Measurements from ENCODE around the gene ECEL1.

The ECEL1 gene

DNA sequence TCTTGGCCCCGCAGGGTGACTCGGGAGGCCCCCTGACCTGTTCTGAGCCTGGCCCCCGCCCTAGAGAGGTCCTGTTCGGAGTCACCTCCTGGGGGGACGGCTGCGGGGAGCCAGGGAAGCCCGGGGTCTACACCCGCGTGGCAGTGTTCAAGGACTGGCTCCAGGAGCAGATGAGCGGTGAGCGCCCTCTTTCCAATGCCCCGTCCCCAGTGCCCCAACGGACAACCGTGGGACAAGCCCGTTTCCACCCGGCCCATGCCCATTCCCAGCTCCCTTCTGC lies 35.7 kb upstream of the ECEL1 start:
- H3K4me3 ChIP-seq (ENCODE audit: low read depth, low read length) = no peak overlapping the region
- DNase-seq (ENCODE audit: low read depth) = no peak

GRCh38 chr2:232522623-232523401 lies 35.2 kb upstream of the ECEL1 start:
- no peak for DNase-seq (ENCODE audit: low read depth)
- no peak overlapping the region for H3K4me3 ChIP-seq (ENCODE audit: low read depth, low read length)

- H3K4me3 ChIP-seq (ENCODE audit: low read depth, low read length) = peak overlapping the region; percentile 13
- DNase-seq (ENCODE audit: low read depth) = no peak
These were observed 34.5 kb upstream of the ECEL1 start for GRCh38 chr2:232521959-232522622.

DNA sequence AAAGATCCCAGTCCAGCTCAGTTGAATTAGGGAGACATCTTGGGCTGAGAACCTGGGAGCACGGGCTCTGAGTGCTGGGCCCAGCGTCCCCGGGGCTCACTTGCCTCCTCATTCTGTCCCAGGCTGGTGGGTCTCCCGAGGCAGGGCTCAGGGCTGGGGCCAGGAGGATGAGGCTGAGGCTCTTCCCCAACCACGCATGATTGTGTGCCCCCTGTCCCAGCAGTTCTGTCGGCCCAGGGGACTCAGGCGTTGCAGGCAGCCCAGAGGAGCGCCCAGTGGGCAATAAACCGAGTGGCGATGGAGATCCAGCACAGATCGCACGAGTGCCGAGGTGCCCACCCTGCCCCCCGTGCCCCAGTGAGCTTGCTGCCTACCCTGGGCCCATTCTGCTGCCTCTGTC lies 33.5 kb upstream of the ECEL1 start:
- no peak for DNase-seq (ENCODE audit: low read depth)
- H3K4me3 ChIP-seq (ENCODE audit: low read depth, low read length) = no peak overlapping the region

- H3K4me3 ChIP-seq (ENCODE audit: low read depth, low read length) = no peak overlapping the region
- no peak for DNase-seq (ENCODE audit: low read depth)
These were observed 32.9 kb upstream of the ECEL1 start for GRCh38 chr2:232520489-232520888.

DNA sequence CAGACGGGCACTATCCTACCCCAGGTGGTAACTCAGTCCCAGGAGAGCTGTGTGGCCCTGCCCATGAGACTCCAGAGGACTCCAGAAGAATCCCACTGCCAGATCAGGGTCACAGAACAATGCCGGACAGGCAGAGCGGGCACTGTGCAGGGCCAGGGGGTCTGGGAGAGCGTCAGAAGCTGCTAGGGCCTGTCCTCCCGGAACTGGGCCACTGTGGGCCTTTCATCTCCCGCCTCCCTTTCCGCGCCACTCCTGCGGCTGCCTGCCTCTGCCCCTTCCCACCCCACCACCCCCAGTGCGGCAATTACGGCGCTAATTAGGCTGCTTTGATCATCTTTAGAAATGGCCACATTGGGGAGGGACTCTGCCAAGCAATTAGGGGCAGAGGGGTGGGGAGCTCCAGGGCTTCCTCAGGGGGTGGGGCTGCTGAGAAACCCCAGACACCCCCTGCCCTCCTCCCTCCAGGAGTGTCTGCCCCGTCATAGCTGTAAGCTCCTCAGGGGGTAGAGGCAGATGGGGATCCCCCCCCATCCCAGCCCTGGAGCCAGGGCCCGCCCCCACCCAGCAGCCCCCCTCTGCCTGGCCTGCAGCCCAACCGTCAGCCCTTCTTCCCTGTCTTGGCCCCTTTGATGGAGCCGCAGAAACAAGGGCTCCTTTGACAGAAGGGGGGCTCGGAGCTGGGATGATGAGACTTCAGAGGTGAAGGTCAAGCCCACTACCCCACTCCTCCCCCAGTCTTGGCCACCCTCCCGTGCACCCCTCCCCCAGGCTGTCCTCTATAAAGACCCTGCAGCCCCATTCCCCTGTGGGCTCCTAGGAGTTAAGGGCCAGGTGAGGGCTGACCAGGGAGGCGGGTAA lies 32.2 kb upstream of the ECEL1 start, which contains the start of gene PRSS56:
Gene PRSS56 (plus strand): TSS at position 808 of the 858 bp plus-strand sequence. CDS start 211 bp downstream, outside the sequence.
- H3K4me3 ChIP-seq (ENCODE audit: low read depth, low read length) = no peak within 1 kb of the TSS
- DNase-seq (ENCODE audit: low read depth) = no peak

DNA sequence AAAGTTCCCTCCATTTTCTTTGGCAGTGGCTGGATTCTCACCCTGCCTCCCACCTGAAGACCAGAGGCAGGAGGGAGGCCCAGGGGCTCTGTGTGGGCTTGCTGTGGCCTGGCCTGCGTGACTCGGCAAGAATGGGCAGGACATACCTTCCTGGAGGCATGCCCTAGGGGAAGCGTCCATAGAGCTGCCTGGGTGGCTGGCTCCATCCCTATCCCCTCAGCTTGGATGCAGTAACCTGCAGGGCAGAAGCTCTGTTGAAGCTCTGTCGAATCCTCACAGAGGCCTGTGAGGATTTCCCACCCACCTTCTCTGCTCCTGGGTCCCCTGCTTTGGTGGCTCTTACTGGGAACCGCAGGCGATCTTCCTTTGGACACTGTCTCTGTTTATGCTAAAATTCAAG lies 31.2 kb upstream of the ECEL1 start:
- no peak for DNase-seq (ENCODE audit: low read depth)
- no peak overlapping the region for H3K4me3 ChIP-seq (ENCODE audit: low read depth, low read length)

- no peak for DNase-seq (ENCODE audit: low read depth)
- no peak overlapping the region for H3K4me3 ChIP-seq (ENCODE audit: low read depth, low read length)
These were observed 28.9 kb upstream of the ECEL1 start for GRCh38 chr2:232516551-232516950.

GRCh38 chr2:232515639-232516038 lies 28.0 kb upstream of the ECEL1 start:
- H3K4me3 ChIP-seq (ENCODE audit: low read depth, low read length) = no peak overlapping the region
- no peak for DNase-seq (ENCODE audit: low read depth)

- DNase-seq (ENCODE audit: low read depth) = no peak
- no peak overlapping the region for H3K4me3 ChIP-seq (ENCODE audit: low read depth, low read length)
These were observed 25.7 kb upstream of the ECEL1 start for GRCh38 chr2:232513353-232513752.

DNA sequence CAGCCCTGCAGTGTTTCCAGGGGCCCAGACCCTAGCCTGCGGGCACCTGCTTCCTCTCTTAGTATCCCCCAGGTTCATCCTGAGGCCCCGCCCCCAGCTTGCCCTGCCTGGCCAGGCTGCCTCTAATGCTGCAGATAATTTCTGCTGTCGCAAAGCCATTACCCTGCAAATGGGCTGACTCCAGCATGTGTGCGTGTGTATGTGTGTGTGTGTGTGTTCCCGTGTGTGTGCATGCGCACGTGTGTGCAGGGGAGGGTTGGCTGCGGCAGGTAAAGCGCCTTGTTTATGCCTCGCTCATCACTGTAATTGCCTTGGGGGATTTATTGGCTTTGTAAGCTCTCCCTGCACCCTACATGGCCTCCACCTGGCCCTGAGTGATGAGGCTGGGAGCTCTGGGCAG lies 25.0 kb upstream of the ECEL1 start:
- no peak overlapping the region for H3K4me3 ChIP-seq (ENCODE audit: low read depth, low read length)

DNA sequence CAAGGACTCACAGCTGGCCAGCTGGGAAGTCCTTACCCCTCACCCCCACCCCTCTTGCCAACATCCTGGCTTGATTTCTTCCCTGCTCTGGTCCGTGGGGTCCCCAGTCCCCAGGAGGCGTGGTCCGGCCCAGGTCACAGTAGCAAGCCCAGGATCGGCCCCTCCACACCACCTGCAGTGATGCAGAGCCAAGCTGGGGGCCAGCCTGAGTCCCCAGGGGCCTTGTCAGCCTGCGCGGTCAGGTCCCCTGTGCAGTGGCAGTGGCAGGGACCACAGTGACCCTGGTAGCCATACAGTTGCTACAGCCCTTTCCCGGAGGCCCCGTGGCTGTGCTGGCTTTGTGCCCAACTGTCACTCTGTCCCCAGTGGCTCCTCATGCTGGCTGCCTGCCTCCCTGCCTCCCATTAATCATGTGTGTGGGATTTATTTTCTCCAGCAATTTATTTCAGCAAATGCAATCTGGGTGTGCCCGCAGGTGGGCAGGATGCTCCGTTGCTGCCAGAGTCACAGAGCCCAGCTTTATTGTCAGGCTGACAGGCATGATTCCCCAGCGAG lies 23.8 kb upstream of the ECEL1 start:
- no peak for DNase-seq (ENCODE audit: low read depth)
- no peak overlapping the region for H3K4me3 ChIP-seq (ENCODE audit: low read depth, low read length)

More for the DNA sequence above, 25.0 kb upstream of the ECEL1 start:
- DNase-seq (ENCODE audit: low read depth) = no peak

GRCh38 chr2:232508251-232508650 lies 20.6 kb upstream of the ECEL1 start:
- DNase-seq (ENCODE audit: low read depth) = no peak
- H3K4me3 ChIP-seq (ENCODE audit: low read depth, low read length) = no peak overlapping the region

GRCh38 chr2:232506709-232507108 lies 19.1 kb upstream of the ECEL1 start:
- no peak for DNase-seq (ENCODE audit: low read depth)
- no peak overlapping the region for H3K4me3 ChIP-seq (ENCODE audit: low read depth, low read length)

DNA sequence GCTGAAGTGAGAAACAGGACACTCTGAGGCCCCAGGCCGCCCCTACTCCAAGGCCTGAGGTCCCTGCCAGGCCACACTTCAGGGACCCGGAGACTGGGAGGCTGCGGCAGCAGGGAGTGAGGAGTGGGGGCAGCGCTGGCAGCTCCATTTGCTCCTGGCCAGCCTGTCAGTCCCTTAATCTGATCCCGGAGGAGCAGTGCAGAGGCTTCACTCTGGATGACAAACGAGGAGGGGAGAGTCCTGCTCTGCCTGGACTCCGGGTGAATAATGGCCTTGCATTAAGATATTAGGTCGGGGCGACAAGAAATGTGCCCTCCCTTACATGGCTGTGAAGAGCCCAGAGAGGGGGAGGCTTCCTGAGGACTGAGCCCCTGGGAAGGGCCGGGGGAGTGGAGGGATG lies 18.2 kb upstream of the ECEL1 start:
- DNase-seq (ENCODE audit: low read depth) = no peak
- no peak overlapping the region for H3K4me3 ChIP-seq (ENCODE audit: low read depth, low read length)

- no peak for DNase-seq (ENCODE audit: low read depth)
- no peak overlapping the region for H3K4me3 ChIP-seq (ENCODE audit: low read depth, low read length)
These were observed 16.8 kb upstream of the ECEL1 start for GRCh38 chr2:232504438-232504837.

- H3K4me3 ChIP-seq (ENCODE audit: low read depth, low read length) = no peak overlapping the region
These were observed 16.2 kb upstream of the ECEL1 start for GRCh38 chr2:232503809-232504323.

DNA sequence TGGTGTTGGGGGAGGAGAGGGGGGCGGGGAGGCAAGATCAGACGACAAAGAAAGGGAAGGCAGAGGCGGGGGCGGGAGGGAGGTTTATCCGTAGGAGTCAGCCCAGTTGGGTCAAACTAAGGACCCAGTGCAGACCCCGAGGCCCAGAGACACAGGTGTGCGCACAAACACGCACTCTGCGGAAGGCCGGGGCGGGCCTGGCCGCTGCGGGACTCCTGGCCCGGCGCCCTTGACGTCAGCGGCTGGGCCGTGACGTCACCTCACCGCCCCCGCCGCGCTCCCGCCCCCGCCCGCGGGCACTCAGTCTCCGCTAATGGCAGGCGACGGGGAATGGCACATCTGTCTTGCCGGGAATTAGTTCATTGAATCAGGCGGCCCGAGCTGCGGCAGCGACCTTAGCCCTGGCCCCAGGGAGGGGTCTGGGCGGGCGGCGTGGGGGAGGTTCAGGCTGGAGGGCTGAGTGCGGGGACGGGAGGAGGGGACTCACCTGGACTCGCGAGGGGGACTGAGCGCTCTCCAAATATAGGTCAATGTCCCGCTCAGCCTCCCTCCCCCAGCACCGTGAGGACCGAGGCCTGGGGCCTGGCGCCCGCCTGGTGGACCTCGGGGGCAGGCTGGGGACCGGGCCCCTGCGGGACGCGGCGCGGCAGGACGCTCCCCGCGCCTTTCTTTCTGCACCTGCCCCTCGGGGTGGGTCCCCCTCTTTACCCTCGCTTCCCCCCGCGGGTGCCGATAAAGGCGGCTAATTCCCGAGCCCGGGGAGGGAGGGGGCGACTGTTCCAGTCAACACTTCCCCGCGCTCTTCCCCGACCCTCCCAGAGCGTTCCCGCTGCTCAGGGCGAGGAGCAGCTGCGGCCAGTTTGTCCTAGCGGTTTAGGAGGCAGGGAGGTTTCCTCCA lies 15.5 kb upstream of the ECEL1 start:
- H3K4me3 ChIP-seq (ENCODE audit: low read depth, low read length) = peak overlapping the region; percentile 13
- no peak for DNase-seq (ENCODE audit: low read depth)

More at GRCh38 chr2:232503809-232504323, 16.2 kb upstream of the ECEL1 start:
- DNase-seq (ENCODE audit: low read depth) = no peak

DNA sequence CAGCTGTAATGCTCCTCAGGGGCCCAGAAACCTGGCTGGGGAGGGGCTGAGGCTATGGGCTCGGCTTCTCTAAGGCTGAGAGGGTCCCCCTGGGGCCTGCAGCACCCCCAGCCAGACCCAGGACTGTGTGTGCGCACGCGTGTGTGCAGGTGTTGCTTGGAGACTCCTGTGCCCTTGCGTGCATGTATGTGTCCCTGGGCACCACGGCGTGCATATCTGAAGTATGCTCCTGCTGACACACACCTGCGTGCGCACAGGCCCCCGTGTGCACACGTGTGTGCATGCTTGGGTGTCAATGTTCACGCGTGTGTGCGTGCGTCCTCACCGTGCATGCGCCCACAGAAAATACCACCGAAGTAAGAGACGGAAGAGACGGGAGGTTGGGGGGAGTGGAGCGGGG lies 14.9 kb upstream of the ECEL1 start:
- DNase-seq (ENCODE audit: low read depth) = no peak
- no peak overlapping the region for H3K4me3 ChIP-seq (ENCODE audit: low read depth, low read length)

All from skeletal muscle cell (primary cell).